A549 (cell line): ENCODE measurements around the gene SCNN1A. TPM values are rescaled to one million over a fixed set of nuclear protein-coding genes. Genes with fewer than 3 reads are reported as not detected.

Experiments used
- ATAC-seq, 2 experiments: fragments of 200-7000 bp in 1 of 2; fragments of >200 bp in 1 of 2; cut with Nextera tagmentation in 1 of 2; cut with Tn5 transposase in 1 of 2; 3 replicates each; pipeline versions ENCODE4 v1.8.0 to v1.9.1; 2018 to 2020; ENCODE audit warnings: mild to moderate bottlenecking in 1 of 2, moderate library complexity in 1 of 2
- CTCF ChIA-PET: fragments of 300-600 bp; sonication (Branson Sonifier 250); formaldehyde crosslinking; extraction: SDS; loops from one replicate; lab custom pipeline; 2021; ENCODE audit warnings: antibody characterized with exemption, inconsistent platforms; lab: Yijun Ruan, JAX
- POLR2A ChIA-PET: fragments of 350-600 bp; formaldehyde crosslinking; extraction: SDS; loops from one replicate; lab custom pipeline; 2021; ENCODE audit warnings: antibody characterized with exemption, inconsistent platforms; lab: Yijun Ruan, JAX
- DNase-seq, 2 experiments: peaks; one replicate each; pipeline versions ENCODE4 v3.0.0 to v3.0.0-alpha.2; 2011 to 2016; ENCODE audit warnings: low read depth in 1 of 2, low spot score in 1 of 2
- FAIRE-seq: peaks from 2 replicates; lab custom pipeline; 2011; peaks lifted over from hg19 to GRCh38; lab: Jason Lieb, UNC
- H3K27ac ChIP-seq, 2 experiments: fragments of >200 bp; sonication (Bioruptor Twin); formaldehyde crosslinking; 3 replicates each; pipeline ENCODE4 v1.5.1; 2016 to 2017
- H3K4me1 ChIP-seq: fragments of >200 bp; sonication (Bioruptor Twin); formaldehyde crosslinking; 3 replicates; pipeline ENCODE4 v1.6.1; 2016
- H3K4me2 ChIP-seq: fragments of >200 bp; sonication (Bioruptor Twin); formaldehyde crosslinking; 3 replicates; pipeline ENCODE4 v1.6.1; 2016
- H3K4me3 ChIP-seq: fragments of >200 bp; sonication (Bioruptor Twin); formaldehyde crosslinking; 3 replicates; pipeline ENCODE4 v1.5.1; 2016
- H3K9me3 ChIP-seq: fragments of >200 bp; sonication (Bioruptor Twin); formaldehyde crosslinking; 3 replicates; pipeline ENCODE4 v1.6.1; 2016
- BCL3 ChIP-seq: fragments of >200 bp; sonication (Bioruptor Twin); formaldehyde crosslinking; IDR thresholded peaks from 3 replicates; pipeline ENCODE4 v1.6.1; 2016
- BHLHE40 ChIP-seq: IDR thresholded peaks from 2 replicates; pipeline ENCODE4 v1.6.1; 2012; ENCODE audit warnings: low read depth, low read length, inconsistent platforms
- CEBPB ChIP-seq, 2 experiments: fragments of >200 bp in 1 of 2; sonication (Bioruptor Twin) in 1 of 2; formaldehyde crosslinking in 1 of 2; IDR thresholded peaks; 2 replicates each; pipeline ENCODE4 v1.6.1; 2012 to 2016
- EHF ChIP-seq: fragments of 250-450 bp; sonication (Bioruptor Pico); IDR thresholded peaks from 2 replicates; pipeline ENCODE4 v1.5.0; 2020; ENCODE audit warnings: mild to moderate bottlenecking
- ESRRA ChIP-seq: fragments of 150-350 bp; IDR thresholded peaks from 2 replicates; pipeline ENCODE4 v1.6.1; 2014; ENCODE audit warnings: mild to moderate bottlenecking, low read length, borderline replicate concordance
- GATA3 ChIP-seq: IDR thresholded peaks from 2 replicates; pipeline ENCODE4 v1.6.1; 2012; ENCODE audit warnings: borderline replicate concordance
- HDAC2 ChIP-seq: fragments of 200-600 bp; sonication (generic); IDR thresholded peaks from 2 replicates; pipeline ENCODE4 v1.6.1; 2016
- HOXB13 ChIP-seq: fragments of 250-450 bp; sonication (Bioruptor Pico); IDR thresholded peaks from 2 replicates; pipeline ENCODE4 v1.5.0; 2020; ENCODE audit warnings: low read depth, mild to moderate bottlenecking, moderate library complexity
- JUN ChIP-seq, 2 experiments: fragments of >200 bp; sonication (Bioruptor Twin); formaldehyde crosslinking; IDR thresholded peaks; 2 replicates in 1 of 2; 3 replicates in 1 of 2; pipeline ENCODE4 v1.6.1; 2016 to 2017
- JUNB ChIP-seq: fragments of >200 bp; sonication (Bioruptor Twin); formaldehyde crosslinking; IDR thresholded peaks from 2 replicates; pipeline ENCODE4 v1.6.1; 2016
- KDM1A ChIP-seq: fragments of 200-600 bp; sonication (generic); IDR thresholded peaks from 2 replicates; pipeline ENCODE4 v1.6.1; 2016; ENCODE audit warnings: low read depth, mild to moderate bottlenecking
- NFE2L2 ChIP-seq: fragments of 150-350 bp; conservative IDR thresholded peaks from 2 replicates; pipeline ENCODE4 v1.6.1; 2014; ENCODE audit warnings: low read length
- NPAS2 ChIP-seq: fragments of 250-450 bp; sonication (Bioruptor Pico); IDR thresholded peaks from 2 replicates; pipeline ENCODE4 v1.8.0; 2022; ENCODE audit warnings: mild to moderate bottlenecking, moderate library complexity, borderline replicate concordance
- NR3C1 ChIP-seq: fragments of >200 bp; sonication (Bioruptor Twin); formaldehyde crosslinking; IDR thresholded peaks from 3 replicates; pipeline ENCODE4 v1.6.1; 2017
- PBX3 ChIP-seq: IDR thresholded peaks from 2 replicates; pipeline ENCODE4 v1.6.1; 2012
- POLR2A ChIP-seq: IDR thresholded peaks from 2 replicates; pipeline ENCODE4 v1.6.1; 2012; ENCODE audit warnings: mild to moderate bottlenecking, low read length
- RARB ChIP-seq: fragments of 250-450 bp; sonication (Bioruptor Pico); IDR thresholded peaks from 2 replicates; pipeline ENCODE4 v1.8.0; 2021; ENCODE audit warnings: mild to moderate bottlenecking, moderate library complexity
- REST ChIP-seq: fragments of 200-600 bp; sonication (generic); IDR thresholded peaks from 2 replicates; pipeline ENCODE4 v1.6.1; 2016; ENCODE audit warnings: antibody characterized with exemption, mild to moderate bottlenecking, moderate library complexity
- RNF2 ChIP-seq: fragments of 200-600 bp; sonication (generic); IDR thresholded peaks from 2 replicates; pipeline ENCODE4 v1.6.1; 2016; ENCODE audit warnings: low read depth, mild to moderate bottlenecking, antibody characterized with exemption, moderate library complexity, borderline replicate concordance
- SMC3 ChIP-seq: fragments of >200 bp; sonication (Bioruptor Twin); formaldehyde crosslinking; IDR thresholded peaks from 3 replicates; pipeline ENCODE4 v1.6.1; 2018; ENCODE audit warnings: inconsistent platforms
- TFCP2L1 ChIP-seq: fragments of 250-450 bp; sonication (Bioruptor Pico); IDR thresholded peaks from 2 replicates; pipeline ENCODE4 v1.5.0; 2021; ENCODE audit warnings: mild to moderate bottlenecking
- USF2 ChIP-seq: fragments of 450-650 bp; IDR thresholded peaks from 2 replicates; pipeline ENCODE4 v1.6.1; 2014; ENCODE audit warnings: antibody characterized with exemption
- ZC3H11A ChIP-seq: fragments of 450-650 bp; IDR thresholded peaks from 2 replicates; pipeline ENCODE4 v1.6.1; 2014; ENCODE audit warnings: antibody characterized with exemption, mild to moderate bottlenecking
- ZNF302 ChIP-seq: fragments of 250-450 bp; sonication (Bioruptor Pico); IDR thresholded peaks from 2 replicates; pipeline ENCODE4 v1.9.0; 2021; ENCODE audit warnings: inconsistent platforms, mild to moderate bottlenecking, moderate library complexity
- WGBS: methylation state at CpG from one replicate; pipeline ENCODE4 v1.1.6; 2017; ENCODE audit errors: missing lambda C conversion rate; 5-methylcytosine and 5-hydroxymethylcytosine counted together
- polyA plus RNA-seq, 4 experiments: library from polyadenylated mRNA; depleted of rRNA in 3 of 4; stranded (reverse); fragments of >200 nt; fragmentation: RNase III in 1 of 4; extraction: RNeasy Plus Mini Kit Qiagen cat#74134 plus additional on column Dnase treatment in 1 of 4; gene quantifications; 2 replicates in 3 of 4; 3 replicates in 1 of 4; pipeline ENCODE4 v1.2.3, GENCODE V29; 2011 to 2017

The SCNN1A gene
- polyA plus RNA-seq, 2 of the 4 experiments (the other 2 are of a cell fraction) = 6.0 to 7.0 TPM

- TF ChIP-seq NR3C1 (no peak), ZNF302 (CRISPR knock-in tag) (peak; percentile 60; the same call in 1 of the 2 replicates), EHF (peak; percentile 26), REST (peak; percentile 3; the same call in 1 of the 2 replicates), JUNB (no peak), CEBPB (IDR thresholded peaks at IDR 0.05) (peak; percentile 33 to 70; a peak in 2 of 4 replicates)
These were observed 38.2 kb downstream of the SCNN1A start (continued) for GRCh38 chr12:6336889-6337853.

GRCh38 chr12:6336079-6336888 is 39.1 kb downstream of the SCNN1A start:
- H3K4me1 ChIP-seq = peaks cover 73% of the 10 kb centered on the region
- POLR2A ChIA-PET = interaction anchor here (0.6 to 10.1 kb wide), 28 partner anchors 8 to 417 kb away, joined by 3 to 141 read pairs (median 6); partner anchors contain the start of genes GAPDH, LTBR, MRPL51 and SCNN1A
- TF ChIP-seq RNF2 (no peak), SMC3 (no peak), BCL3 (peak; percentile 32), JUN (IDR thresholded peaks at IDR 0.05) (peak; percentile 61 to 79), TFCP2L1 (CRISPR knock-in tag) (no peak; the same call in 1 of the 2 replicates), NR3C1 (no peak), RARB (CRISPR knock-in tag) (no peak; the same call in 1 of the 2 replicates), BHLHE40 (no peak), ZC3H11A (no peak), ZNF302 (CRISPR knock-in tag) (no peak), GATA3 (peak; percentile 18; the same call in 1 of the 2 replicates), HOXB13 (peak; percentile 72; the same call in 1 of the 2 replicates), PBX3 (peak; percentile 29), EHF (no peak; the same call in 1 of the 2 replicates), POLR2A (peak; percentile 85), REST (no peak), NPAS2 (no peak), HDAC2 (no peak), NFE2L2 (peak; percentile 95), USF2 (peak; percentile 86), KDM1A (no peak), ESRRA (no peak)

More at GRCh38 chr12:6336079-6336888, 39.1 kb downstream of the SCNN1A start:
- DNase-seq (peak; percentile 99), ATAC-seq (peak; percentile 73 to 80), FAIRE-seq (peak; percentile 76)
- peak overlapping the region; percentile 92 for H3K4me2 ChIP-seq
- CTCF ChIA-PET = interaction anchor here (0.8 to 29.7 kb wide), 19 partner anchors 9 to 202 kb away, joined by 3 to 705 read pairs (median 6); partner anchors contain the start of genes LTBR, SCNN1A and VAMP1
- no peaks in the 10 kb centered on the region for H3K9me3 ChIP-seq
- H3K4me3 ChIP-seq = peak overlapping the region; percentile 91
- H3K27ac ChIP-seq = peak overlapping the region; percentile 95 to 98
- WGBS = 1% methylated on average over 12 of the region's 12 CpGs
